Activated B cell treated with CpG ODN at 0.5 μM for 24 hours (primary cell): Measurements from ENCODE around the gene PAFAH2. TPM values are rescaled to one million over a fixed set of nuclear protein-coding genes. Genes with fewer than 3 reads are reported as not detected.
"Not testable (repeated sequence)": the region's sequence is repeated elsewhere in the genome, so short reads cannot be mapped to it uniquely, and the experiment has no call there.

Experiments
- ATAC-seq: fragments of 200-7000 bp; cut with Tn5 transposase; one replicate; pipeline ENCODE4 v1.10.0; 2021; ENCODE audit warnings: low read depth, mild to moderate bottlenecking, moderate library complexity
- CTCF ChIA-PET: fragments of 350-600 bp; sonication (Branson Sonifier 250); formaldehyde crosslinking; loops from one replicate; lab custom pipeline; 2021; ENCODE audit warnings: antibody characterized with exemption; lab: Charles Lee
- POLR2A ChIA-PET: fragments of 350-600 bp; sonication (Branson Sonifier 250); formaldehyde crosslinking; loops from one replicate; lab custom pipeline; 2021; ENCODE audit warnings: antibody characterized with exemption; lab: Charles Lee
- DNase-seq: peaks from one replicate; pipeline ENCODE4 v3.0.0; 2022
- H3K27ac Mint-ChIP-seq: one replicate; pipeline ENCODE4 v1.8.0; 2020; ENCODE audit warnings: mixed read lengths
- H3K27me3 Mint-ChIP-seq: one replicate; pipeline ENCODE4 v1.8.0; 2021; ENCODE audit warnings: mixed read lengths
- H3K36me3 Mint-ChIP-seq: one replicate; pipeline ENCODE4 v1.8.0; 2021; ENCODE audit warnings: low read depth, mixed read lengths
- H3K4me1 Mint-ChIP-seq: one replicate; pipeline ENCODE4 v1.8.0; 2021; ENCODE audit warnings: mixed read lengths
- H3K4me3 Mint-ChIP-seq: one replicate; pipeline ENCODE4 v1.8.0; 2020; ENCODE audit warnings: mild to moderate bottlenecking, mixed read lengths
- H3K9me3 Mint-ChIP-seq: one replicate; pipeline ENCODE4 v1.8.0; 2020; ENCODE audit warnings: mixed read lengths
- intact Hi-C: fragments of 100-400 bp; cut with micrococcal nuclease; formaldehyde crosslinking; loops from one replicate; pipeline ENCODE4 v1.15.1; 2024
- total RNA-seq: library from RNA; stranded (reverse); gene quantifications from 2 replicates; pipeline ENCODE4 v1.2.3, GENCODE V29; 2022
- TF ChIP-seq, protein P1 (sequence below): fragments of 200-600 bp; IDR thresholded peaks from one replicate; pipeline ENCODE4 v1.8.0; 2022; ENCODE audit warnings: antibody characterized with exemption, mild to moderate bottlenecking

The PAFAH2 gene
- total RNA-seq, 1 donor from 2014 or later = 5.4 TPM

DNA sequence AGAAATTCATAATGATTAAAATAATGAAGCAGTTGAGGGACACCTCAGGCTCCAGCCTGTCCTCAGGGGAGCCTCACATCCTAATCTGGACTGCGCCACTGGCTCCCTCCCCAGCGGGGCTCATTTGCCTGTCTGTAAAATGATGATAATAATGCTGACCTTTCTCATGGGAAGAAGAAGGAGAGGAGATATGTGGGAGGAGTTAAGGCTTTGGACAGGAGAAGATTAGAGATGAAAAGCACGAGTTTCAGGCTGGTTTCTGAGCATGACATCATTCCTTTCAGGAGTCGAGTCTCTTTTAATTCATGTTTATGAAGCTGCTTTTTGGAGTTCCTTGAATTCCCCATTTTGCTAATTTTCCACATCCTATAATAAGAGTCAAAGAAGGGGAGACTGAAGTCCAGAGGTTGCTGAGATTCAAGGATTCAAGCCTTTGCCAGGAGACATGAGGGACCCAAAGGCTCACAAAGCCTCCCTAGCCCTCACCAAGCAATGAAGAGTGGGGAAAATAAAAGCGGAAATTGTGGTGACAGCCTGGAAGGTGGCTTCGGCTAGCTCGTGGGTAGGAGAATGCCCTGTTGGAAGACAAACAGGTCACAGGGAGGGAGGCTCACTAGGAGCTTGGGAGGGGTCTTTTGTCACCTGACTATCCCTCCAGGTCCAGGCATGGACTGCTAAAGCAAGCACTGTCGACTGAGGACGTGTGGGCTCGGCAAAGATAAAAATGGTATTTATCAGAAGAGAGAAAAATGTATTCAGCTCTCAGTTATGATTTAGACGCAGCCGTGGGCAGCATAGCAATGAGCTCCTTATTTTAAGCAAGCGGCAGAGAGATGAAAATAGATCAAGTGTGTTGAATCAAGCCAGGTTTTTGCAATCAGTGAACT is 64.1 kb downstream of the PAFAH2 start:
- CTCF ChIA-PET = no interaction called here
- ATAC-seq (no peak), DNase-seq (no peak)
- Mint-ChIP-seq H3K36me3 (no peaks in the 10 kb centered on the region), H3K27ac (no peak overlapping the region), H3K27me3 (peaks cover 15% of the 10 kb centered on the region), H3K9me3 (no peaks in the 10 kb centered on the region), H3K4me1 (no peaks in the 10 kb centered on the region), H3K4me3 (no peak overlapping the region)
- POLR2A ChIA-PET = no interaction called here
- TF ChIP-seq, protein P1, sequence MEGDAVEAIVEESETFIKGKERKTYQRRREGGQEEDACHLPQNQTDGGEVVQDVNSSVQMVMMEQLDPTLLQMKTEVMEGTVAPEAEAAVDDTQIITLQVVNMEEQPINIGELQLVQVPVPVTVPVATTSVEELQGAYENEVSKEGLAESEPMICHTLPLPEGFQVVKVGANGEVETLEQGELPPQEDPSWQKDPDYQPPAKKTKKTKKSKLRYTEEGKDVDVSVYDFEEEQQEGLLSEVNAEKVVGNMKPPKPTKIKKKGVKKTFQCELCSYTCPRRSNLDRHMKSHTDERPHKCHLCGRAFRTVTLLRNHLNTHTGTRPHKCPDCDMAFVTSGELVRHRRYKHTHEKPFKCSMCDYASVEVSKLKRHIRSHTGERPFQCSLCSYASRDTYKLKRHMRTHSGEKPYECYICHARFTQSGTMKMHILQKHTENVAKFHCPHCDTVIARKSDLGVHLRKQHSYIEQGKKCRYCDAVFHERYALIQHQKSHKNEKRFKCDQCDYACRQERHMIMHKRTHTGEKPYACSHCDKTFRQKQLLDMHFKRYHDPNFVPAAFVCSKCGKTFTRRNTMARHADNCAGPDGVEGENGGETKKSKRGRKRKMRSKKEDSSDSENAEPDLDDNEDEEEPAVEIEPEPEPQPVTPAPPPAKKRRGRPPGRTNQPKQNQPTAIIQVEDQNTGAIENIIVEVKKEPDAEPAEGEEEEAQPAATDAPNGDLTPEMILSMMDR = no peak
- intact Hi-C loops = no loop called here

DNA sequence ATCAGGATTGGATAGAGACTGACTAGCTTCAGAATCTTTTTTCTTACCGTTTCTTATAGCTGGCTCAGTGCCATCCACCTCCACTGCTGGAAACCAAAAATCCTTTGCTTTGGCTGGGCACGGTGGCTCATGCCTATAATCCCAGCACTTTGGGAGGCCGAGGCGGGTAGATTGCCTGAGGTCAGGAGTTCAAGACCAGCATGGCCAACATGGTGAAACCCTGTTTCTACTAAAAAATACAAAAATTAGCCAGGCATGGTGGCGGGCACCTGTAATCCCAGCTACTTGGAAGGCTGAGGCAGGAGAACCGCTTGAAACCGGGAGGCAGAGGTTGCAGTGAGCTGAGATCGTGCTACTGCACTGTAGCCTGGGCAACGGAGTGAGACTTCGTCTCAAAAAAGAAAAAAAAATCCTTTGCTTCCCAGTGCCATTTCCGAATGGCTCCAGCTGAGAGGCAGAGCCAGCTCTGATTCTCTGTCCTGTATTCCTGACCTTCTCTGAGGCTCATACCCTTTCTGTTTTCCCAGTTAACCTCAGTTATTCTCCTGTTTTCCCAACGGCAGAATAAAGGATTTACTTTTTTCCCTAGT is 65.0 kb downstream of the PAFAH2 start:
- H3K9me3 Mint-ChIP-seq, intact Hi-C loops, H3K4me1 Mint-ChIP-seq, H3K27ac Mint-ChIP-seq, H3K36me3 Mint-ChIP-seq, CTCF ChIA-PET, DNase-seq, ATAC-seq, H3K4me3 Mint-ChIP-seq, POLR2A ChIA-PET: not testable (repeated sequence)
- H3K27me3 Mint-ChIP-seq = peaks cover 17% of the 10 kb centered on the region

DNA sequence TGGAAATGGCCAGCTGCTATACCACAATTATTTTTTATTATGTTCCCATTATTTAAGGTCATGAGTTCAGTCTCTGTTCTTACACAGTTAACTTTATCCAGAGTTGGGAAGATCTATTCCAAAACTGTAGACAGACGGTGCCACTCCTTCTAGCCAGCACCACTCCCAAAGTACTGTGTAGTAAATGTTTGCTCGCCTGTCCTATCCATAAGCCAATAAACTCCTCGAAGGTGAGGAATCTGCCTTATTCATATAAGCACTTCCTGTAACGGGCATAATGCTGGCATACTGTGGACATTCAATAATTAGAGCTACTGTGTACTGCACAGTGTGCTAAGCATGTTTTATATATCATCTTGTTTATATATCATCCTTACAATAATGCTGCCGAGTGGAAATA is 65.5 kb downstream of the PAFAH2 start:
- TF ChIP-seq, protein P1 = no peak
- Mint-ChIP-seq H3K9me3 (no peaks in the 10 kb centered on the region), H3K27ac (no peak overlapping the region), H3K36me3 (no peaks in the 10 kb centered on the region), H3K4me1 (no peaks in the 10 kb centered on the region), H3K4me3 (no peak overlapping the region), H3K27me3 (peaks cover 17% of the 10 kb centered on the region)
- ATAC-seq (no peak), DNase-seq (no peak)
- ChIA-PET CTCF (no interaction called here), POLR2A (no interaction called here)
- intact Hi-C loops = no loop called here

DNA sequence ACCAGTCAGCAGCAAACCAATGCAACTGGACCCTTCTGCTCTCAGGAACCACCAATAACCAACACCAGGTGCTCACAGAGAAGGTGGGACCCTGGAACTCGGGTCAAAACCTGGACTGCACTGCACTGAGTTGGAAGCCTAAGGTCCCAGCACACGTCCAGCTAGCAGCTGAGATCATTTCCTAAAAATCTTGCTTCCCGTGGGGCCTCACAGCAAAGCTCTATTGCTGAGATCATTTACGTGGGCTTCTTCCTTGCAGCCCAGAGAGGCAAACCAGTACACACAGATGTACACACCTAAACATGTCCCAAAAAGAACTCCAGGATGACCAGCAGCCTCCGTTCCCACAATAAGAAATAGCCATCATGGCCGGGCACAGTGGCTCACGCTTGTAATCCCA is 68.8 kb downstream of the PAFAH2 start:
- ChIA-PET POLR2A (interaction anchor here (0.6 kb wide), 1 partner anchor 15 kb away, joined by 13 read pairs; no protein-coding TSS in a partner anchor), CTCF (no interaction called here)
- Mint-ChIP-seq H3K27ac (no peak overlapping the region), H3K4me1 (no peaks in the 10 kb centered on the region), H3K9me3 (no peaks in the 10 kb centered on the region), H3K27me3 (peaks cover 28% of the 10 kb centered on the region), H3K36me3 (no peaks in the 10 kb centered on the region), H3K4me3 (no peak overlapping the region)
- TF ChIP-seq, protein P1 = no peak
- no peak for ATAC-seq
- DNase-seq = no peak
- intact Hi-C loops = no loop called here

DNA sequence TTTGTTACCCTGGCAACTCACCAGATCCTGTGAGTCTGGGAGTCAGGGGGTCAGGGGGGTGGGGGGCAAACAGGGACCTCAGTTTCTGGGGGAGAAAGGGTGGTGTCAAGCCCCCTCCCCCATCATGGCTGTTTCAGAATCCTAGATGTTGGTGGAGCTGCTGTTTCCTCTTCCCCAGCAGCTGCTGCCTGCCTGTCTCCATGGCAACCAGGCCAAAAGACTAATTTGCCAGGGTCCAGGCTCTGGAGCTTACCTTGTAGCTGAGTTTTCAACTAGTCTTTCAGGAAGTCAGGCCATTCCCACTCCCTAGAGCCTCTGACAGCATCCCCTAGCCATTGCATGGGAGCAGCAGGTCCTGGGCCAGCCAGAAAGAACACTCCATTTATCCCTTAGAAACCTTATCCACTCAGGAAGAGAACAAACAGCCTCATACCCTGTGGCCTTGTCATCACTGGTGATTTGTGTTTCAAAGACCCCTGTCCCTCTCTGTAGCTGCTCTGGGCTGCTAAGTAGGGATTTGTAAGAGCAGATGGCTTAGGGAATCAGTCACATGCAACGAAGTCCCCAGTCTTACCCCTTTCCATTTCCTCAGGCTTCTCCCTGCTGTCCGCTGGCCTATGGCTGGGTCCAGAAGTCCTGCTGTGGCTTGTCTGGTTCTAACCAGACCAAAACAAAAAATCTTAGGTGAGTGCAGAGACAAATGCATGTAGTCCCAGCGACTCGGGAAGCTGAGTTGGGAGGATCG is 70.2 kb downstream of the PAFAH2 start:
- no peak overlapping the region for H3K4me3 Mint-ChIP-seq
- no peaks in the 10 kb centered on the region for H3K9me3 Mint-ChIP-seq
- TF ChIP-seq, protein P1 = no peak
- H3K27ac Mint-ChIP-seq = no peak overlapping the region
- no peak for DNase-seq
- ChIA-PET CTCF (no interaction called here), POLR2A (interaction anchor here (0.6 kb wide), 1 partner anchor 108 kb away, joined by 3 read pairs; the partner anchor contains the start of gene MTFR1L)
- peaks cover 6% of the 10 kb centered on the region for H3K4me1 Mint-ChIP-seq
- peaks cover 37% of the 10 kb centered on the region for H3K27me3 Mint-ChIP-seq
- ATAC-seq = no peak
- intact Hi-C loops = no loop called here
- H3K36me3 Mint-ChIP-seq = no peaks in the 10 kb centered on the region
